ENCODE data around the gene NEK6.

NEK6 gene

DNA sequence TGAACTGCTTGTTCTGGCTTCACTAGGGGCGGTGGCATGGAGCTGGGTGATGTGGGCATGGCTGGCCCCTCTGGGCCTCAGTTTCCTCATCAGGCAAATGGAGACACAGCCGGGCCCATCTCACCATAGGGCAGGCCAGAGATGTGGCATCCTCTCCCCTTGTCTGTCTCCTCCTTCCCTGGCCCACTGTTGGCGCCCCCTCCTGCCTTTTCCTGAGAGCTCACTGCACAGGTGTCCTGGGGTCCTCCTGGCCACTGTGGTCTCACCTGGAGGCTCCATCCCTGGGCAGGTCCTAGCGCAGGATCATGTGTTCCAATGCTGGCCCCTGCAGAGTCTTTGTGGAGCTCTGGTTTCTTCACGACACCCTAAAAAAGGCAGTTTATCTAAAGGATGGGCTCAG, 53.5 kb downstream of the NEK6 start:
- TF ChIP-seq, protein P1, sequence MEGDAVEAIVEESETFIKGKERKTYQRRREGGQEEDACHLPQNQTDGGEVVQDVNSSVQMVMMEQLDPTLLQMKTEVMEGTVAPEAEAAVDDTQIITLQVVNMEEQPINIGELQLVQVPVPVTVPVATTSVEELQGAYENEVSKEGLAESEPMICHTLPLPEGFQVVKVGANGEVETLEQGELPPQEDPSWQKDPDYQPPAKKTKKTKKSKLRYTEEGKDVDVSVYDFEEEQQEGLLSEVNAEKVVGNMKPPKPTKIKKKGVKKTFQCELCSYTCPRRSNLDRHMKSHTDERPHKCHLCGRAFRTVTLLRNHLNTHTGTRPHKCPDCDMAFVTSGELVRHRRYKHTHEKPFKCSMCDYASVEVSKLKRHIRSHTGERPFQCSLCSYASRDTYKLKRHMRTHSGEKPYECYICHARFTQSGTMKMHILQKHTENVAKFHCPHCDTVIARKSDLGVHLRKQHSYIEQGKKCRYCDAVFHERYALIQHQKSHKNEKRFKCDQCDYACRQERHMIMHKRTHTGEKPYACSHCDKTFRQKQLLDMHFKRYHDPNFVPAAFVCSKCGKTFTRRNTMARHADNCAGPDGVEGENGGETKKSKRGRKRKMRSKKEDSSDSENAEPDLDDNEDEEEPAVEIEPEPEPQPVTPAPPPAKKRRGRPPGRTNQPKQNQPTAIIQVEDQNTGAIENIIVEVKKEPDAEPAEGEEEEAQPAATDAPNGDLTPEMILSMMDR (conservative IDR thresholded peaks at IDR 0.05; ENCODE audit: low read depth) = no peak
- H3K27ac ChIP-seq = peak overlapping the region; percentile 81
- ChIA-PET POLR2A (ENCODE audit: low non-redundant PET) (no interaction called here), CTCF (interaction anchor here (0.5 to 1.2 kb wide), 5 partner anchors 9 to 213 kb away, joined by 3 to 5 read pairs (median 3); no protein-coding TSS in a partner anchor)
- DNase-seq (ENCODE audit: low spot score) = no peak

DNA sequence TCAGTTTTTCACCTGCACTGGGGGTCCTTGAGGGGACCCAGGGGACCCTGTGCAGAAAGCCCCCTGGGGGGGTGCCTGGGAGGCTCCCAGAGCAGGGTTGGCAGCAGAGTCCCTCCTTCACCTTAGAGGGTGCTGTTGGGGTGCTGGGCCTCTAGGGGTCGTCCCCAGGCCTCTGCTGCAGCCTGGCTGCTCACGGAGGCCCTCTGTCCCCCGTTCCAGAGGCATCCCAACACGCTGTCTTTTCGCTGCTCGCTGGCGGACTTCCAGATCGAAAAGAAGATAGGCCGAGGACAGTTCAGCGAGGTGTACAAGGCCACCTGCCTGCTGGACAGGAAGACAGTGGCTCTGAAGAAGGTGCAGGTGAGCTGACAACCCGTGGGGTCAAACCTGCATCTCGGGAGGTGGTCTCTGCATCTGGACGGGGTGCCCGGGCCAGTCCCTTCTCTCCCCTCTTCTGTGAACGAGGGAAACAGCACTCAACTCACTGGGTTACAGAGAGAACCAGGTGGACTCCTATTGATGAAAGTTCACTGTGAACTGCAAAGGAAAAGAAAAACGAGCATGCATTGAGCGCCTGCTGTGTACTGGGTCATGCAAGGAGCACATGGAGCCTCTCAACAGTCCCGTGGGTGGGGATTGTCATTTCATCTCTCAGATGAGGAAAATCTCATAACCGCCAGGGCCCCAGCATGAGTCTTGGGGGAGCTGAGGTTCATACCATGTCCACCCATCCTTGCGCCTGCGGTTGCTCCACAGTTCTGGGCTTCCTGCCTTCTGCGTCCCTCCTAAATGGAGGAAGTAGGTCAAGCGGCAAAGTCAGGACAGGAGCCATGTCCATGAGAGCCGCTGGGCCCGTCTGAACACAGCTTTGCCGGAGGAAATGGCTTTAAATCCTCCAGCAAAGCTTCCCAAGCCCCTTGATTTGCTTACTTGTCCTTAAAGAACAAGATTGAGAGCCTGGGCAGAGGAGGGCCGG, 54.8 kb downstream of the NEK6 start:
- ChIA-PET POLR2A (ENCODE audit: low non-redundant PET) (no interaction called here), CTCF (interaction anchor here (0.6 to 1.2 kb wide), 2 partner anchors 8 to 961 kb away, joined by 3 to 5 read pairs; no protein-coding TSS in a partner anchor)
- H3K27ac ChIP-seq = peak overlapping the region; percentile 81
- no peak for DNase-seq (ENCODE audit: low spot score)
- TF ChIP-seq, protein P1 (conservative IDR thresholded peaks at IDR 0.05; ENCODE audit: low read depth) = no peak

DNA sequence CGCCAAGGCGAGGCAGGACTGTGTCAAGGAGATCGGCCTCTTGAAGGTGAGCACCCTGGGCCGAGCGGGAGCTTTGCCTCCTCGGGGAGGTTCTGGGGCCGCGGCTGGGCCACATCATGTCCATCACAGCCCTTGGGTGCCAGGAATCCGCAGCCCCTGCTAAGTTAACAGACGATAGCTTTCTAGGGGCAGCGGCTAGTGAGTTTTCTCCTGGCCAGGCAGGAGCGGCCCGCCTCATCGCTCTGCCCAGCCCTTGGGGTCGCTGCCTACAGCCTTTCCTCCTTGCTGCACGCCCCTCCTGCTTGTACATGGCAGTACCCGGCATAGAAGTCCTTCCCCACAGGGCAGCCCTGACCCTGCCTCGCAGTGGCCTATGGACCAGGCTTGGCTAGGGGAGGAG, 56.2 kb downstream of the NEK6 start:
- TF ChIP-seq, protein P1 (conservative IDR thresholded peaks at IDR 0.05; ENCODE audit: low read depth) = no peak
- peak overlapping the region; percentile 81 for H3K27ac ChIP-seq
- ChIA-PET POLR2A (ENCODE audit: low non-redundant PET) (no interaction called here), CTCF (no interaction called here)
- no peak for DNase-seq (ENCODE audit: low spot score)

DNA sequence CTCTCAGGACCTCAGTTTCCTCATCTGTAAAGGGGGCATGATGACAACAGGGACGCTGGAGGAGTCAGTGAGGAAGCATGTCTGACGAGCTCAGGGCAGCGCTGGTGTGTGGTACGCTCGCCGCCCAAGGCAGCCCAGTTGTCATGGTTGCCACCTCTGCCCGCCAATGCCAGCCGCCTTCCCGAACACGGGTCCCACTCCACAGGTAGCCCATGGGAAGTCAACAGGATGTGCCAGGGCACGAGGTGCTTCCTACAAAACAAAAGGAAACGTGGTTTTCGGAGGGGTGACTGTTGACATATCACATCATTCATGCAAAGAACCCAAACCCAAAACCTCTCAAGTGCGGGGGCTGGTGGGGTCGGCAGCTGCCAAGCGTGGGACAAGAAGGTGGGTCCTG, 58.1 kb downstream of the NEK6 start:
- no peak for DNase-seq (ENCODE audit: low spot score)
- ChIA-PET CTCF (no interaction called here), POLR2A (ENCODE audit: low non-redundant PET) (no interaction called here)
- H3K27ac ChIP-seq = peak overlapping the region; percentile 81
- TF ChIP-seq, protein P1 (conservative IDR thresholded peaks at IDR 0.05; ENCODE audit: low read depth) = no peak

DNA sequence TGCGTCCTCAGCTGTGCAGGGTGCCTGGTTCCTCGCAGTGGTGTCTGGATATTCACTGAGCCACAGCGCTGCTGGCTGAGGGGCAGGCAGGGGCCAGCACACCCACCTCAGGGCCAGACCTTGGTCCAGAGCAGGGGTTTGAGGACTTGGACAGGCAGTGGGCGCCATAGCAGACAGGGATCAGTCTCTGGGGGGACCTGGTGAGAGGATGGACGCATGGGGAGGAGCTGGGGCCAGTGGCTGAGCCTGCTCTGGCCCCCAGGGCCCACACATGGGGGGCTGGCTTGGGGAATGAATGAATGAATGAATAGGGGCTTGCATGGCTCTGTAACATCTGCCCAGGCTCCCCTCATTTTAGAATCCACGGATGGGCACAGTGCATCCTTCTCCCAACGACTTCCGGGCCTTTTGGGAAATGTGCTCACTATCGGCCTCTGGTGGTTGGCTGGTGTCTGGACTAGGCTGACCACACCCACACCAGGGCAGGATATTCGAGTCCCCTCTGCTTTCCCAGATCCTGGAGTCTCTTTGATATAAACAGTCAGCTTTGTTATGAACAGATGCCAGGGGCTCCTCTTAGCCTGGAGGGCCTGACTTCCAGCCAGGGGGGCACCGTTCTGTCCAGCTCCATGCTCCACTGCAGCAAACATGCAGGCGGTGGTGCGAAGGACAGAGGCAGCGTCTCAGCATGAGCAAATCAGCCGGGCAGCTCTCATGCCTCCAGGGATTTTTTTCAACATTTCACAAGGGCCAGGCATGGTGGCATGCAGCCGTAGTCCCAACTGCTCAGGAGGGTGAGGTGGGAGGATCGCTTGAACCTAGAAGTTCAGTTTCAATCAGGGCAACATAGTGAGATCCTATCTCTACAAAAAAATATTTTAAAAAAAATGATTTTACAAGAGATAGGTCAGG, 62.6 kb downstream of the NEK6 start:
- DNase-seq (ENCODE audit: low spot score) = peak; percentile 90
- peak overlapping the region; percentile 42 for H3K27ac ChIP-seq

More for the DNA sequence above, 62.6 kb downstream of the NEK6 start:
- POLR2A ChIA-PET (ENCODE audit: low non-redundant PET) = no interaction called here
- CTCF ChIA-PET = interaction anchor here (0.6 to 1.9 kb wide), 10 partner anchors 9 to 1285 kb away, joined by 3 to 10 read pairs (median 3); no protein-coding TSS in a partner anchor
- TF ChIP-seq, protein P1 (conservative IDR thresholded peaks at IDR 0.05; ENCODE audit: low read depth) = peak; percentile 97
